Liver (tissue), 9 donors: ENCODE measurements around the gene CTAG1A. TPM values are rescaled to one million over a fixed set of nuclear protein-coding genes. Genes with fewer than 3 reads are reported as not detected.

ENCODE experiments used
- DNase-seq: peaks from one replicate; pipeline ENCODE4 v3.0.0-alpha.2; 2017; ENCODE audit warnings: low spot score
- H3K27ac ChIP-seq, 2 donors: one replicate each; pipeline ENCODE4 v1.7.0; 2013; ENCODE audit warnings: inconsistent platforms in 2 of 2, low read length in 2 of 2, control low read depth in 1 of 2, low read depth in 1 of 2, mild to moderate bottlenecking in 1 of 2
- H3K27me3 ChIP-seq, 4 donors: one replicate each; pipeline versions ENCODE4 v1.6.1 to v1.7.0; 2013; ENCODE audit warnings: low read length in 3 of 4, inconsistent platforms in 1 of 4, mild to moderate bottlenecking in 1 of 4, moderate library complexity in 1 of 4; ENCODE audit not compliant: control insufficient read depth in 4 of 4, insufficient read depth in 4 of 4
- H3K36me3 ChIP-seq, 4 donors: one replicate each; pipeline versions ENCODE4 v1.6.1 to v1.7.0; 2013; ENCODE audit warnings: low read length in 3 of 4, mild to moderate bottlenecking in 3 of 4, low read depth in 1 of 4, moderate library complexity in 1 of 4; ENCODE audit not compliant: control insufficient read depth in 4 of 4, insufficient read depth in 3 of 4
- H3K4me1 ChIP-seq, 4 donors: one replicate each; pipeline versions ENCODE4 v1.6.1 to v1.7.0; 2013; ENCODE audit warnings: low read length in 3 of 4, mild to moderate bottlenecking in 3 of 4, moderate library complexity in 1 of 4; ENCODE audit not compliant: control insufficient read depth in 4 of 4, insufficient read depth in 4 of 4
- H3K4me3 ChIP-seq, 3 donors: one replicate each; pipeline versions ENCODE4 v1.6.1 to v1.7.0; 2013; ENCODE audit warnings: low read length in 3 of 3, control low read depth in 1 of 3, low read depth in 1 of 3, mild to moderate bottlenecking in 1 of 3
- H3K9ac ChIP-seq, 2 donors: one replicate each; pipeline ENCODE4 v1.7.0; 2013; ENCODE audit warnings: low read length in 2 of 2, mild to moderate bottlenecking in 2 of 2, moderate library complexity in 2 of 2, control low read depth in 1 of 2, low read depth in 1 of 2
- H3K9me3 ChIP-seq, 4 donors: one replicate each; pipeline versions ENCODE4 v1.6.1 to v1.7.0; 2013; ENCODE audit warnings: low read length in 3 of 4; ENCODE audit not compliant: control insufficient read depth in 4 of 4
- EGR1 ChIP-seq, 2 donors: IDR thresholded peaks; 2 replicates each; pipeline ENCODE4 v1.6.1; 2016 to 2018; ENCODE audit warnings: antibody characterized with exemption in 2 of 2, low read depth in 2 of 2
- FOXA1 ChIP-seq: IDR thresholded peaks from 2 replicates; pipeline ENCODE4 v1.6.1; 2016; ENCODE audit warnings: antibody characterized with exemption
- FOXA2 ChIP-seq: IDR thresholded peaks from 2 replicates; pipeline ENCODE4 v1.6.1; 2016; ENCODE audit warnings: antibody characterized with exemption
- GABPA ChIP-seq, 2 donors: IDR thresholded peaks in 1 of 2; conservative IDR thresholded peaks in 1 of 2; 2 replicates each; pipeline ENCODE4 v1.6.1; 2016; ENCODE audit warnings: antibody characterized with exemption in 2 of 2, mild to moderate bottlenecking in 1 of 2, moderate library complexity in 1 of 2
- HNF4A ChIP-seq, 2 donors: conservative IDR thresholded peaks; 2 replicates each; pipeline ENCODE4 v1.6.1; 2016; ENCODE audit warnings: antibody characterized with exemption in 2 of 2, mild to moderate bottlenecking in 2 of 2
- HNF4G ChIP-seq: IDR thresholded peaks from 2 replicates; pipeline ENCODE4 v1.6.1; 2016; ENCODE audit warnings: antibody characterized with exemption
- JUND ChIP-seq, 2 donors: IDR thresholded peaks; 2 replicates each; pipeline ENCODE4 v1.6.1; 2016; ENCODE audit warnings: antibody characterized with exemption in 2 of 2
- NR2F2 ChIP-seq: IDR thresholded peaks from 2 replicates; pipeline ENCODE4 v1.6.1; 2016; ENCODE audit warnings: antibody characterized with exemption
- RAD21 ChIP-seq, 2 donors: IDR thresholded peaks; 2 replicates each; pipeline ENCODE4 v1.6.1; 2016; ENCODE audit warnings: antibody characterized with exemption in 2 of 2, mild to moderate bottlenecking in 2 of 2
- RXRA ChIP-seq, 2 donors: IDR thresholded peaks; 2 replicates each; pipeline ENCODE4 v1.6.1; 2017 to 2018; ENCODE audit warnings: antibody characterized with exemption in 2 of 2, mild to moderate bottlenecking in 1 of 2
- SP1 ChIP-seq: IDR thresholded peaks from 2 replicates; pipeline ENCODE4 v1.6.1; 2018; ENCODE audit warnings: antibody characterized with exemption, mild to moderate bottlenecking
- TAF1 ChIP-seq: conservative IDR thresholded peaks from 2 replicates; pipeline ENCODE4 v1.6.1; 2016; ENCODE audit warnings: antibody characterized with exemption, mild to moderate bottlenecking
- YY1 ChIP-seq: IDR thresholded peaks from 2 replicates; pipeline ENCODE4 v1.6.1; 2016; ENCODE audit warnings: antibody characterized with exemption, mild to moderate bottlenecking
- WGBS: extraction: QIAGEN DNeasy Blood & Tissue Kit; methylation state at CpG from one replicate; pipeline ENCODE4 v1.1.7; 2013; 5-methylcytosine and 5-hydroxymethylcytosine counted together
- polyA plus RNA-seq, 2 donors: library from polyadenylated mRNA; stranded (reverse) in 1 of 2; unstranded in 1 of 2; fragments of 200-250 nt in 1 of 2; fragments of >200 nt in 1 of 2; fragmentation: Nextera tagmentation in 1 of 2; extraction: Ambion mirVana in 1 of 2; gene quantifications; one replicate each; pipeline versions ENCODE4 v1.2.1 to v1.2.3, GENCODE V29; 2013 to 2015
- total RNA-seq, 2 donors: library from RNA; depleted of rRNA; stranded (reverse); fragments of >200 nt; gene quantifications; one replicate each; pipeline ENCODE4 v1.2.3, GENCODE V29; 2014
- TF ChIP-seq, protein P1 (sequence below): fragments of 150-350 bp; IDR thresholded peaks from 2 replicates; pipeline ENCODE4 v1.5.1; 2017; ENCODE audit warnings: improper control_type of control experiment, low read depth, low read length; ENCODE audit not compliant: missing input control
- TF ChIP-seq, protein P2 (sequence below): IDR thresholded peaks from 2 replicates; pipeline ENCODE4 v1.6.1; 2016; ENCODE audit warnings: antibody characterized with exemption
- TF ChIP-seq, protein P3 (sequence below): IDR thresholded peaks from 2 replicates; pipeline ENCODE4 v1.6.1; 2016; ENCODE audit warnings: antibody characterized with exemption, mild to moderate bottlenecking
- TF ChIP-seq, protein P4 (sequence below): IDR thresholded peaks from 2 replicates; pipeline ENCODE4 v1.6.1; 2016; ENCODE audit warnings: antibody characterized with exemption
- TF ChIP-seq, protein P5 (sequence below): IDR thresholded peaks from 2 replicates; pipeline ENCODE4 v1.6.1; 2016; ENCODE audit warnings: antibody characterized with exemption
- donor health status: healthy.
- donor health status: healthy.
- donor health status: healthy.
- donor health status: healthy.
- donor health status: healthy.

The CTAG1A gene
- total and polyA plus RNA-seq, 4 donors, result not detected

DNA sequence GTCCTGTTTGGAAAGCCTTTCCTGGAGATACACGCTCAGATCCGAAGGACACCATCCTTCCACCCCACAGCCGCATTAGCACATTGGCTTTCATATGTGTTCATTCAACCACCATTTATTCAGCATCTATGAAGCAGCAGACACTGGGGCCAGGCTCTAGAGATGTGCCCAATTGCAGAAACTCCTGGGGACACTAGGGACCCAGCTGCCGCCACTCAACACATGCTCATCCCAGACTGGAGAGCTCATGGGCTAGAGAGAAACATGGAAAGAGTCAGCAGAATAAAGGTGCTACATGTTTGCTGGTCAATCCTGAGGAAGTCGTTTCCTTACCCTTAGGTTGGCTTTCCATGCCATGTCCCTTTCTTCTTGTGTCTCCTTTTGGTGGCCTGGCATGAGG lies 7.6 kb downstream of the CTAG1A start:
- no peaks in the 10 kb centered on the region for H3K36me3 ChIP-seq
- 92% methylated on average over 5 of the region's 5 CpGs for WGBS
- no peak for DNase-seq
- H3K9ac ChIP-seq, result no peak overlapping the region
- peaks cover 0 to 5% (median 0%) of the 10 kb centered on the region in 4 donors for H3K27me3 ChIP-seq
- H3K9me3 ChIP-seq, result peaks cover 0 to 3% (median 0%) of the 10 kb centered on the region in 4 donors
- no peak overlapping the region for H3K27ac ChIP-seq
- TF ChIP-seq, protein P1, sequence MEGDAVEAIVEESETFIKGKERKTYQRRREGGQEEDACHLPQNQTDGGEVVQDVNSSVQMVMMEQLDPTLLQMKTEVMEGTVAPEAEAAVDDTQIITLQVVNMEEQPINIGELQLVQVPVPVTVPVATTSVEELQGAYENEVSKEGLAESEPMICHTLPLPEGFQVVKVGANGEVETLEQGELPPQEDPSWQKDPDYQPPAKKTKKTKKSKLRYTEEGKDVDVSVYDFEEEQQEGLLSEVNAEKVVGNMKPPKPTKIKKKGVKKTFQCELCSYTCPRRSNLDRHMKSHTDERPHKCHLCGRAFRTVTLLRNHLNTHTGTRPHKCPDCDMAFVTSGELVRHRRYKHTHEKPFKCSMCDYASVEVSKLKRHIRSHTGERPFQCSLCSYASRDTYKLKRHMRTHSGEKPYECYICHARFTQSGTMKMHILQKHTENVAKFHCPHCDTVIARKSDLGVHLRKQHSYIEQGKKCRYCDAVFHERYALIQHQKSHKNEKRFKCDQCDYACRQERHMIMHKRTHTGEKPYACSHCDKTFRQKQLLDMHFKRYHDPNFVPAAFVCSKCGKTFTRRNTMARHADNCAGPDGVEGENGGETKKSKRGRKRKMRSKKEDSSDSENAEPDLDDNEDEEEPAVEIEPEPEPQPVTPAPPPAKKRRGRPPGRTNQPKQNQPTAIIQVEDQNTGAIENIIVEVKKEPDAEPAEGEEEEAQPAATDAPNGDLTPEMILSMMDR, result no peak
- TF ChIP-seq YY1 (no peak), EGR1 (IDR thresholded peaks at IDR 0.05; ENCODE audit: low read depth in 2 of 2) (no peak), NR2F2 (no peak), HNF4A (conservative IDR thresholded peaks at IDR 0.05) (no peak), RAD21 (IDR thresholded peaks at IDR 0.05) (no peak), FOXA1 (no peak), JUND (IDR thresholded peaks at IDR 0.05) (no peak), HNF4G (no peak)
- TF ChIP-seq, protein P2, sequence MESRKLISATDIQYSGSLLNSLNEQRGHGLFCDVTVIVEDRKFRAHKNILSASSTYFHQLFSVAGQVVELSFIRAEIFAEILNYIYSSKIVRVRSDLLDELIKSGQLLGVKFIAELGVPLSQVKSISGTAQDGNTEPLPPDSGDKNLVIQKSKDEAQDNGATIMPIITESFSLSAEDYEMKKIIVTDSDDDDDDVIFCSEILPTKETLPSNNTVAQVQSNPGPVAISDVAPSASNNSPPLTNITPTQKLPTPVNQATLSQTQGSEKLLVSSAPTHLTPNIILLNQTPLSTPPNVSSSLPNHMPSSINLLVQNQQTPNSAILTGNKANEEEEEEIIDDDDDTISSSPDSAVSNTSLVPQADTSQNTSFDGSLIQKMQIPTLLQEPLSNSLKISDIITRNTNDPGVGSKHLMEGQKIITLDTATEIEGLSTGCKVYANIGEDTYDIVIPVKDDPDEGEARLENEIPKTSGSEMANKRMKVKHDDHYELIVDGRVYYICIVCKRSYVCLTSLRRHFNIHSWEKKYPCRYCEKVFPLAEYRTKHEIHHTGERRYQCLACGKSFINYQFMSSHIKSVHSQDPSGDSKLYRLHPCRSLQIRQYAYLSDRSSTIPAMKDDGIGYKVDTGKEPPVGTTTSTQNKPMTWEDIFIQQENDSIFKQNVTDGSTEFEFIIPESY, result no peak
- H3K4me3 ChIP-seq, result no peak overlapping the region
- H3K4me1 ChIP-seq, result no peaks in the 10 kb centered on the region

DNA sequence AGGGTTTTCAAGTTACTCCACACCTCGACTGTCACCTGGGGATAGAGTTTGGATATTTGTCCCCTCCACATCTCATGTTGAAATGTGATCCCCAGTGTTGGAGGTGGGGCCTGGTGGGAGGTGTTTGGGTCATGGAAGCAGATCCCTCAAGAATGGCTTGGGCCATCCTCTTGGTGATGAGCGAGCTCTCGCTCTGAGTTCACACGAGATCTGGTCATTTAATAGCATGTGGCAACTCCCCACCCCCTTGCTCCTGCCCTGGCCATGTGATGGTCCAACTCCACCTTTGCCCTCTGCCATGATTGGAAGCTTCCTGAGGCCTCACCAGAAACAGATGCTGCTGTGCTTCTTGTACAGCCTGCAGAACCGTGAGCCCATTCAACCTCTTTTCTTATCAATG lies 8.3 kb downstream of the CTAG1A start:
- Histone ChIP-seq H3K9ac (no peak overlapping the region), H3K27ac (no peak overlapping the region), H3K4me1 (no peaks in the 10 kb centered on the region), H3K36me3 (no peaks in the 10 kb centered on the region), H3K27me3 (peaks cover 0 to 5% (median 0%) of the 10 kb centered on the region in 4 donors), H3K4me3 (no peak overlapping the region), H3K9me3 (peaks cover 0 to 3% (median 0%) of the 10 kb centered on the region in 4 donors)
- WGBS, result 92% methylated on average over 5 of the region's 5 CpGs
- TF ChIP-seq GABPA (IDR thresholded peaks at IDR 0.05 in 1 of 2, conservative IDR thresholded peaks at IDR 0.05 in 1 of 2) (no peak), RXRA (IDR thresholded peaks at IDR 0.05) (no peak), SP1 (no peak), TAF1 (no peak), FOXA1 (no peak), NR2F2 (no peak), RAD21 (IDR thresholded peaks at IDR 0.05) (no peak), FOXA2 (no peak), HNF4A (conservative IDR thresholded peaks at IDR 0.05) (no peak), HNF4G (no peak), JUND (IDR thresholded peaks at IDR 0.05) (no peak), EGR1 (IDR thresholded peaks at IDR 0.05; ENCODE audit: low read depth in 2 of 2) (no peak), YY1 (no peak)
- TF ChIP-seq, protein P3, sequence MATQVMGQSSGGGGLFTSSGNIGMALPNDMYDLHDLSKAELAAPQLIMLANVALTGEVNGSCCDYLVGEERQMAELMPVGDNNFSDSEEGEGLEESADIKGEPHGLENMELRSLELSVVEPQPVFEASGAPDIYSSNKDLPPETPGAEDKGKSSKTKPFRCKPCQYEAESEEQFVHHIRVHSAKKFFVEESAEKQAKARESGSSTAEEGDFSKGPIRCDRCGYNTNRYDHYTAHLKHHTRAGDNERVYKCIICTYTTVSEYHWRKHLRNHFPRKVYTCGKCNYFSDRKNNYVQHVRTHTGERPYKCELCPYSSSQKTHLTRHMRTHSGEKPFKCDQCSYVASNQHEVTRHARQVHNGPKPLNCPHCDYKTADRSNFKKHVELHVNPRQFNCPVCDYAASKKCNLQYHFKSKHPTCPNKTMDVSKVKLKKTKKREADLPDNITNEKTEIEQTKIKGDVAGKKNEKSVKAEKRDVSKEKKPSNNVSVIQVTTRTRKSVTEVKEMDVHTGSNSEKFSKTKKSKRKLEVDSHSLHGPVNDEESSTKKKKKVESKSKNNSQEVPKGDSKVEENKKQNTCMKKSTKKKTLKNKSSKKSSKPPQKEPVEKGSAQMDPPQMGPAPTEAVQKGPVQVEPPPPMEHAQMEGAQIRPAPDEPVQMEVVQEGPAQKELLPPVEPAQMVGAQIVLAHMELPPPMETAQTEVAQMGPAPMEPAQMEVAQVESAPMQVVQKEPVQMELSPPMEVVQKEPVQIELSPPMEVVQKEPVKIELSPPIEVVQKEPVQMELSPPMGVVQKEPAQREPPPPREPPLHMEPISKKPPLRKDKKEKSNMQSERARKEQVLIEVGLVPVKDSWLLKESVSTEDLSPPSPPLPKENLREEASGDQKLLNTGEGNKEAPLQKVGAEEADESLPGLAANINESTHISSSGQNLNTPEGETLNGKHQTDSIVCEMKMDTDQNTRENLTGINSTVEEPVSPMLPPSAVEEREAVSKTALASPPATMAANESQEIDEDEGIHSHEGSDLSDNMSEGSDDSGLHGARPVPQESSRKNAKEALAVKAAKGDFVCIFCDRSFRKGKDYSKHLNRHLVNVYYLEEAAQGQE, result no peak
- TF ChIP-seq, protein P4, sequence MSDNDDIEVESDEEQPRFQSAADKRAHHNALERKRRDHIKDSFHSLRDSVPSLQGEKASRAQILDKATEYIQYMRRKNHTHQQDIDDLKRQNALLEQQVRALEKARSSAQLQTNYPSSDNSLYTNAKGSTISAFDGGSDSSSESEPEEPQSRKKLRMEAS, result no peak
- TF ChIP-seq, protein P2, result no peak
- TF ChIP-seq, protein P5, sequence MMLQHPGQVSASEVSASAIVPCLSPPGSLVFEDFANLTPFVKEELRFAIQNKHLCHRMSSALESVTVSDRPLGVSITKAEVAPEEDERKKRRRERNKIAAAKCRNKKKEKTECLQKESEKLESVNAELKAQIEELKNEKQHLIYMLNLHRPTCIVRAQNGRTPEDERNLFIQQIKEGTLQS, result no peak
- TF ChIP-seq, protein P1, result no peak
- DNase-seq, result no peak
